NT2/D1 (cell line): ENCODE results near the gene PTPN14.
"Not testable (repeated sequence)": the region's sequence is repeated elsewhere in the genome, so short reads cannot be mapped to it uniquely, and the experiment has no call there.

ENCODE experiments used
- DNase-seq: peaks from one replicate; pipeline ENCODE4 v3.0.0-alpha.2; 2011; ENCODE audit warnings: low read depth, low spot score
- H3K27me3 ChIP-seq: 2 replicates; pipeline ENCODE4 v1.6.0; 2011; ENCODE audit warnings: mild to moderate bottlenecking; ENCODE audit not compliant: insufficient read length, insufficient read depth
- H3K36me3 ChIP-seq: 2 replicates; pipeline ENCODE4 v1.6.1; 2011; ENCODE audit warnings: mild to moderate bottlenecking, low read length, mixed read lengths; ENCODE audit not compliant: insufficient read depth, insufficient read length
- H3K4me1 ChIP-seq: 2 replicates; pipeline ENCODE4 v1.5.1; 2011; ENCODE audit not compliant: insufficient read depth, insufficient read length
- H3K4me3 ChIP-seq: 2 replicates; pipeline ENCODE4 v1.5.1; 2011; ENCODE audit warnings: low read depth; ENCODE audit not compliant: insufficient read length
- H3K9ac ChIP-seq: 2 replicates; pipeline ENCODE4 v1.6.0; 2011; ENCODE audit warnings: low read depth; ENCODE audit not compliant: insufficient read length
- H3K9me3 ChIP-seq: 2 replicates; pipeline ENCODE4 v1.5.1; 2011; ENCODE audit warnings: mild to moderate bottlenecking, low read length; ENCODE audit not compliant: insufficient read depth
- SUZ12 ChIP-seq: IDR thresholded peaks from 2 replicates; pipeline ENCODE4 v1.6.1; 2011; ENCODE audit not compliant: insufficient read length, insufficient read depth; ENCODE audit errors: extremely low read depth
- YY1 ChIP-seq: IDR thresholded peaks from 2 replicates; pipeline ENCODE4 v1.6.1; 2011; ENCODE audit not compliant: insufficient read length, insufficient read depth
- ZNF274 ChIP-seq: IDR thresholded peaks from 2 replicates; pipeline ENCODE4 v1.6.1; 2011; ENCODE audit warnings: mild to moderate bottlenecking, low read depth, low read length

PTPN14 gene

GRCh38 chr1:214496126-214496525 lies 55.3 kb downstream of the PTPN14 start:
- Histone ChIP-seq H3K9ac (no peak overlapping the region), H3K4me1 (peaks cover 2% of the 10 kb centered on the region), H3K4me3 (no peak overlapping the region), H3K9me3 (no peaks in the 10 kb centered on the region), H3K27me3 (no peaks in the 10 kb centered on the region), H3K36me3 (peaks cover 13% of the 10 kb centered on the region)
- no peak for TF ChIP-seq SUZ12
- no peak for TF ChIP-seq YY1
- TF ChIP-seq ZNF274, result no peak
- DNase-seq, result no peak

GRCh38 chr1:214494706-214495105 lies 56.7 kb downstream of the PTPN14 start:
- no peak for DNase-seq
- Histone ChIP-seq H3K27me3 (no peaks in the 10 kb centered on the region), H3K4me3 (no peak overlapping the region), H3K9ac (no peak overlapping the region), H3K4me1 (peaks cover 2% of the 10 kb centered on the region), H3K9me3 (no peaks in the 10 kb centered on the region), H3K36me3 (peaks cover 14% of the 10 kb centered on the region)
- TF ChIP-seq ZNF274 (no peak), SUZ12 (no peak), YY1 (no peak)

GRCh38 chr1:214494179-214494578 lies 57.2 kb downstream of the PTPN14 start:
- H3K27me3 ChIP-seq, H3K4me1 ChIP-seq: not testable (repeated sequence)

GRCh38 chr1:214493126-214493796 lies 58.1 kb downstream of the PTPN14 start:
- no peaks in the 10 kb centered on the region for H3K27me3 ChIP-seq
- no peak for TF ChIP-seq ZNF274
- no peak for TF ChIP-seq SUZ12
- no peak for TF ChIP-seq YY1
- no peak overlapping the region for H3K4me3 ChIP-seq
- peaks cover 2% of the 10 kb centered on the region for H3K4me1 ChIP-seq
- no peak overlapping the region for H3K9ac ChIP-seq
- H3K36me3 ChIP-seq, result peaks cover 21% of the 10 kb centered on the region
- no peaks in the 10 kb centered on the region for H3K9me3 ChIP-seq
- no peak for DNase-seq

More at GRCh38 chr1:214494179-214494578, 57.2 kb downstream of the PTPN14 start:
- peaks cover 19% of the 10 kb centered on the region for H3K36me3 ChIP-seq
- H3K9ac ChIP-seq, H3K4me3 ChIP-seq, DNase-seq, H3K9me3 ChIP-seq: not testable (repeated sequence)

- H3K4me1 ChIP-seq, result peaks cover 2% of the 10 kb centered on the region
- H3K36me3 ChIP-seq, result peaks cover 21% of the 10 kb centered on the region
- TF ChIP-seq SUZ12, result no peak
- TF ChIP-seq YY1, result no peak
- TF ChIP-seq ZNF274, result no peak
- no peak overlapping the region for H3K4me3 ChIP-seq
- H3K27me3 ChIP-seq, result no peaks in the 10 kb centered on the region
- no peak for DNase-seq
- H3K9me3 ChIP-seq, result no peaks in the 10 kb centered on the region
- H3K9ac ChIP-seq, result no peak overlapping the region
Measured at GRCh38 chr1:214492401-214493075, 58.9 kb downstream of the PTPN14 start.

- Histone ChIP-seq H3K9ac (no peak overlapping the region), H3K27me3 (no peaks in the 10 kb centered on the region), H3K4me1 (peaks cover 2% of the 10 kb centered on the region), H3K9me3 (no peaks in the 10 kb centered on the region), H3K4me3 (no peak overlapping the region), H3K36me3 (peaks cover 22% of the 10 kb centered on the region)
- no peak for DNase-seq
- TF ChIP-seq ZNF274, result no peak
- no peak for TF ChIP-seq YY1
- no peak for TF ChIP-seq SUZ12
Measured at GRCh38 chr1:214491468-214492146, 59.8 kb downstream of the PTPN14 start.

- no peak overlapping the region for H3K9ac ChIP-seq
- peaks cover 20% of the 10 kb centered on the region for H3K36me3 ChIP-seq
- DNase-seq, result no peak
- no peaks in the 10 kb centered on the region for H3K27me3 ChIP-seq
- peaks cover 4% of the 10 kb centered on the region for H3K4me1 ChIP-seq
- TF ChIP-seq SUZ12 (no peak), YY1 (no peak), ZNF274 (no peak)
- H3K9me3 ChIP-seq, result no peaks in the 10 kb centered on the region
- no peak overlapping the region for H3K4me3 ChIP-seq
Measured at GRCh38 chr1:214485151-214485550, 66.3 kb downstream of the PTPN14 start.

GRCh38 chr1:214483180-214483579 lies 68.2 kb downstream of the PTPN14 start:
- not testable (repeated sequence) for H3K27me3 ChIP-seq, DNase-seq, H3K9me3 ChIP-seq, H3K4me3 ChIP-seq, H3K4me1 ChIP-seq, H3K9ac ChIP-seq
- H3K36me3 ChIP-seq, result peaks cover 12% of the 10 kb centered on the region

GRCh38 chr1:214481983-214482634 lies 69.3 kb downstream of the PTPN14 start:
- not testable (repeated sequence) for H3K9ac ChIP-seq, H3K4me1 ChIP-seq, H3K27me3 ChIP-seq, H3K9me3 ChIP-seq, DNase-seq, H3K4me3 ChIP-seq
- peaks cover 12% of the 10 kb centered on the region for H3K36me3 ChIP-seq
